Measurements from ENCODE around the gene ABHD3.

DNA sequence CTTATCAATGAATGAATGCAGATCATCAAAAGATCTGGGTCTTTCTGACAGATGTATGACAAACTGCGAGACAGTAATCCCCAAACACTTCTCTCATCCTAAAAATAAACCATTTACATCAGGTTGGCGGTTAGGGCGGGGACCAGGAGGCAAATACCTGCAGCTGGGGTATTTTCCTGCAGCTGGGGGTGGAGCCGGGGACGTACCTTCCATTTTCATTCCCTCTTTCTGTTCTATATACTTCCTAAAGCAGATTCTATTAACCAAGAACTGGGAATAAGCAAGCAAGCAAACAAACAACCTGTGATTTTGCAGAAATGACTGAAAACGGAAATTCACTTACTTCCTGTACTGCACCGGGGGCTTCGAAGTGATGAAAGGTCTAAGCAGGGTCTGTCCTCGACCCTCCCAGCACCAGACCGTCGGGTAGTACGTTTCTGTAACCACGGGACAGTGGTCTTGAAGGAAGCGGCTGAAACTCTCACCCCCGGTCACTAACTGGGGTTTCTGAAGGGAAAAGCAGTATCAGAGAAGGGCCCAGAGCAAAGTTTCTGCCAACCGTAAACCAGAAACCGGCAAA is 1.2 kb downstream of the ABHD3 start:
- TF ChIP-seq POLR2A (IDR thresholded peaks at IDR 0.05) (no peak), CTCF (IDR thresholded peaks at IDR 0.05 in 8 of 11, conservative IDR thresholded peaks at IDR 0.05 in 3 of 11) (no peak), POLR2AphosphoS5 (IDR thresholded peaks at IDR 0.05) (no peak)

Data from spleen (tissue), 7 donors.